ENCODE measurements around the gene NT5DC2.

GRCh38 chr3:52501046-52501445, 32.6 kb downstream of the NT5DC2 start:
- TF ChIP-seq, protein P1, sequence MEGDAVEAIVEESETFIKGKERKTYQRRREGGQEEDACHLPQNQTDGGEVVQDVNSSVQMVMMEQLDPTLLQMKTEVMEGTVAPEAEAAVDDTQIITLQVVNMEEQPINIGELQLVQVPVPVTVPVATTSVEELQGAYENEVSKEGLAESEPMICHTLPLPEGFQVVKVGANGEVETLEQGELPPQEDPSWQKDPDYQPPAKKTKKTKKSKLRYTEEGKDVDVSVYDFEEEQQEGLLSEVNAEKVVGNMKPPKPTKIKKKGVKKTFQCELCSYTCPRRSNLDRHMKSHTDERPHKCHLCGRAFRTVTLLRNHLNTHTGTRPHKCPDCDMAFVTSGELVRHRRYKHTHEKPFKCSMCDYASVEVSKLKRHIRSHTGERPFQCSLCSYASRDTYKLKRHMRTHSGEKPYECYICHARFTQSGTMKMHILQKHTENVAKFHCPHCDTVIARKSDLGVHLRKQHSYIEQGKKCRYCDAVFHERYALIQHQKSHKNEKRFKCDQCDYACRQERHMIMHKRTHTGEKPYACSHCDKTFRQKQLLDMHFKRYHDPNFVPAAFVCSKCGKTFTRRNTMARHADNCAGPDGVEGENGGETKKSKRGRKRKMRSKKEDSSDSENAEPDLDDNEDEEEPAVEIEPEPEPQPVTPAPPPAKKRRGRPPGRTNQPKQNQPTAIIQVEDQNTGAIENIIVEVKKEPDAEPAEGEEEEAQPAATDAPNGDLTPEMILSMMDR (conservative IDR thresholded peaks at IDR 0.05), result no peak
- no peak for TF ChIP-seq EZH2 (IDR thresholded peaks at IDR 0.05; ENCODE audit: low read depth)

Data from PC-9 (cell line).